Mesothelial cell of epicardium (in vitro differentiated cells): Measurements from ENCODE around the gene SNAPIN. TPM values are rescaled to one million over a fixed set of nuclear protein-coding genes. Genes with fewer than 3 reads are reported as not detected.

ENCODE experiments used
- DNase-seq, 2 experiments: peaks; one replicate each; pipeline ENCODE4 v3.0.0; 2021; ENCODE audit warnings: low spot score in 2 of 2; ENCODE audit not compliant: unreplicated experiment in 2 of 2
- H3K27ac Mint-ChIP-seq: 2 replicates; pipeline ENCODE4 v1.8.0; 2021; ENCODE audit warnings: mixed read lengths
- H3K27me3 Mint-ChIP-seq: 2 replicates; pipeline ENCODE4 v1.8.0; 2021; ENCODE audit warnings: low read depth, mixed read lengths
- H3K36me3 Mint-ChIP-seq: 2 replicates; pipeline ENCODE4 v1.8.0; 2021; ENCODE audit warnings: mixed read lengths
- H3K4me1 Mint-ChIP-seq: 2 replicates; pipeline ENCODE4 v1.8.0; 2021; ENCODE audit warnings: mixed read lengths
- H3K4me3 Mint-ChIP-seq: 2 replicates; pipeline ENCODE4 v1.8.0; 2021; ENCODE audit warnings: mild to moderate bottlenecking, moderate library complexity, mixed read lengths
- H3K9me3 Mint-ChIP-seq: 2 replicates; pipeline ENCODE4 v1.8.0; 2021; ENCODE audit warnings: mixed read lengths
- total RNA-seq: library from RNA; stranded (reverse); gene quantifications from 3 replicates; pipeline ENCODE4 v1.2.1, GENCODE V29; 2021
- TF ChIP-seq, protein P1 (sequence below): fragments of 200-600 bp; sonication (generic); IDR thresholded peaks from one replicate; pipeline ENCODE4 v1.5.0; 2021; ENCODE audit warnings: antibody characterized with exemption; ENCODE audit not compliant: unreplicated experiment

SNAPIN gene
- total RNA-seq, 1 donor from 2014 or later = 34.6 TPM

DNA sequence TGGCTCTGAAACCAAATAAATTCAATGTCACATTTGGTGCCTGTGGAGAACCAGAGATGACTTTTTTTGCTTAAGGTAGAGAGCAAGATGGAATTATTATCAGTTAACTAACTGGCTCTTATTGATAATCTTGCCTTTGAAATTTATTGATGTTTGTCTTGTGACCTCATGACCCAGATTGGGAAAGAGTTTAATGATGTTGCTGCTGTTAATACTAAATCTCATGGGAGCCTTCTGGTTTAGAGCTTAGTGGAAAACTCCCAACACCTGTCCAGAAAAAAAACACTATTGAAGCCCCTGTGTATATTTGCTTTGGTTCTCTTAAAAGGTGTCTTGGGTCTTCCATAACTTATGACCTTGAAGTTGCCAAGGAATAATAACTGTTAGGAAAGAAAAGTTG is 14.7 kb upstream of the SNAPIN start:
- Mint-ChIP-seq H3K4me3 (no peak overlapping the region), H3K36me3 (peaks cover 36% of the 10 kb centered on the region), H3K9me3 (no peaks in the 10 kb centered on the region), H3K27ac (peak overlapping the region; percentile 9), H3K4me1 (no peaks in the 10 kb centered on the region), H3K27me3 (no peaks in the 10 kb centered on the region)
- TF ChIP-seq, protein P1, sequence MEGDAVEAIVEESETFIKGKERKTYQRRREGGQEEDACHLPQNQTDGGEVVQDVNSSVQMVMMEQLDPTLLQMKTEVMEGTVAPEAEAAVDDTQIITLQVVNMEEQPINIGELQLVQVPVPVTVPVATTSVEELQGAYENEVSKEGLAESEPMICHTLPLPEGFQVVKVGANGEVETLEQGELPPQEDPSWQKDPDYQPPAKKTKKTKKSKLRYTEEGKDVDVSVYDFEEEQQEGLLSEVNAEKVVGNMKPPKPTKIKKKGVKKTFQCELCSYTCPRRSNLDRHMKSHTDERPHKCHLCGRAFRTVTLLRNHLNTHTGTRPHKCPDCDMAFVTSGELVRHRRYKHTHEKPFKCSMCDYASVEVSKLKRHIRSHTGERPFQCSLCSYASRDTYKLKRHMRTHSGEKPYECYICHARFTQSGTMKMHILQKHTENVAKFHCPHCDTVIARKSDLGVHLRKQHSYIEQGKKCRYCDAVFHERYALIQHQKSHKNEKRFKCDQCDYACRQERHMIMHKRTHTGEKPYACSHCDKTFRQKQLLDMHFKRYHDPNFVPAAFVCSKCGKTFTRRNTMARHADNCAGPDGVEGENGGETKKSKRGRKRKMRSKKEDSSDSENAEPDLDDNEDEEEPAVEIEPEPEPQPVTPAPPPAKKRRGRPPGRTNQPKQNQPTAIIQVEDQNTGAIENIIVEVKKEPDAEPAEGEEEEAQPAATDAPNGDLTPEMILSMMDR = no peak
- no peak for DNase-seq

DNA sequence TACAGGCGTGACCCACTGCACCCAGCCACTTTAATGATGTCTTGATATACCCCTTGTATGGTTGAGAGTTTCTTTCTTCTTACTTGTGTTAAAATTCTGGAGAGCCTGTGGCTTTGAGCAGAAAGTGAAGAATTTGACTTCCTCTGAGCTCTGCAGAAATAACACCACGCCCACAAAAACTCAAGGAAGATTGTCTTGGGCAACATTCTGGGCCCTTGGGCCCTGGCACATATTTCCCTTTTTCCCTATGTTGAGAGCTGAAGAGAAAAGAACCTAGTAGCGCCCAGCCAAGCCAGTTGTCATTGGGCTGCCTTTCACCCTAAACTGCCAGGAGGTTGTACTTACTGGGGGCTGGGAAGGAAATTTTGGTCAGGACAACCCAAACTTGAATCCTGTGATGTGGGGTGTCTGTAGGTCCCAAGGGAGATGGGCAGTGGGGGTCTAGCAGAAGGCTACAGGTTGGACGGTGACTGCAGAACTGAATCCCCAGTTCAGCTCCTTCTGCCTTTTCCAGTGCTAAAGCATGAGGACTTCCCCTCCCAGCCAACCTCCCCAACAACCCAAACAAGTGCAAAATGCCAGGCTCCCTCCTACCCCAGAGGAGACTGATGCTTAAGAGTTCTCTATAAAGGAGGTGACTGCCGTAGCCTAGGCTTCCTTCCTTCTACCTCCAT is 11.7 kb upstream of the SNAPIN start:
- H3K27ac Mint-ChIP-seq = peak overlapping the region; percentile 87
- peaks cover 31% of the 10 kb centered on the region for H3K36me3 Mint-ChIP-seq
- H3K27me3 Mint-ChIP-seq = no peaks in the 10 kb centered on the region
- H3K4me1 Mint-ChIP-seq = no peaks in the 10 kb centered on the region
- H3K4me3 Mint-ChIP-seq = no peak overlapping the region
- TF ChIP-seq, protein P1 = no peak
- no peaks in the 10 kb centered on the region for H3K9me3 Mint-ChIP-seq
- DNase-seq = no peak

DNA sequence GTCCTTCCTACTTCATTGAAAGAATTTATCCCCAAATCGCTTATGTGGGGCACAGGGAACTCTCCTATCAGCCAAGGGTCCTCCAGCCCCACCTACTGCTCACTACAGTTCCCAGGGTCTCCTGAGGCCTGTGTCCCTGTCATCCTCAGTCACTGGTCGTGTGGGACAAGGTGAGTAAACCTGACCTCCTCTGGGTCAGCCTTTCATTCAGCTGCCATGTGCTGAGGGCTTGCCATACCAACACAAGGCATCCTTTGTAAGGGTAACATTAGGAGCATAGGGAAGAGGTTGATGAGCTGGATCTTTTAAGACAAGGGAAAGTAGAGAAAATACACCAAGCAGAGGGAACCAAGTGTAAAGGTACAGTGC is 11.2 kb upstream of the SNAPIN start:
- peak overlapping the region; percentile 87 for H3K27ac Mint-ChIP-seq
- peaks cover 28% of the 10 kb centered on the region for H3K36me3 Mint-ChIP-seq
- H3K27me3 Mint-ChIP-seq = no peaks in the 10 kb centered on the region
- DNase-seq = no peak
- no peak overlapping the region for H3K4me3 Mint-ChIP-seq
- TF ChIP-seq, protein P1 = no peak
- no peaks in the 10 kb centered on the region for H3K4me1 Mint-ChIP-seq
- no peaks in the 10 kb centered on the region for H3K9me3 Mint-ChIP-seq

DNA sequence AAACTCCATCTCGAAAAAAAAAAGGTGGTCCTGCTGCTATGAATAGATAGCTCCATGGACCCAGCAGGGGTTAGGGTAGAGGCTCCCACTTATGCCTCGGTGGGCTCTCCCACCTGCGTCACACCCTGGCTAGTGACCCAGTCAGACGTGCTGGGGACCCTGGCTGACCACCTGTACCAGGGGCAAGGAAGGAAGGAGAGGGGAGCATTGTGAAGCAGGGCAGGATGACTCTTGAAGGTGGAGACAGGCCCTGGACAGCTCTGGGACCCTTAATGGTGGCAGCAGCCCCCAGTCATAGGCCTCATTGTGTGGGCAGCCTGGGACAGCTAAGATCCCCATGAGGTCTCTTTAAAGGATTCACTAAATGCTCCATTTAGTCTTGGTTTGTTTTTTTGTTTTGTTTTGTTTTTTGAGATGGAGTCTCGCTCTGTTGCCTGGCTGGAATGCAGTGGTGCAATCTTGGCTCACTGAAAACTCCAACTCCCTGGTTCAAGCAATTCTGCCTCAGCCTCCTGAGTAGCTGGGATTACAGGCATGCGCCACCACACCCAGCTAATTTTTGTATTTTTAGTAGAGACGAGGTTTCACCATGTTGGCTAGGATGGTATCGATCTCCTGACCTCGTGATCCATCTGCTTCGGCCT is 10.4 kb upstream of the SNAPIN start:
- Mint-ChIP-seq H3K4me3 (no peak overlapping the region), H3K9me3 (no peaks in the 10 kb centered on the region), H3K36me3 (peaks cover 25% of the 10 kb centered on the region), H3K4me1 (no peaks in the 10 kb centered on the region), H3K27ac (peak overlapping the region; percentile 73), H3K27me3 (no peaks in the 10 kb centered on the region)
- TF ChIP-seq, protein P1 = no peak
- DNase-seq = no peak

DNA sequence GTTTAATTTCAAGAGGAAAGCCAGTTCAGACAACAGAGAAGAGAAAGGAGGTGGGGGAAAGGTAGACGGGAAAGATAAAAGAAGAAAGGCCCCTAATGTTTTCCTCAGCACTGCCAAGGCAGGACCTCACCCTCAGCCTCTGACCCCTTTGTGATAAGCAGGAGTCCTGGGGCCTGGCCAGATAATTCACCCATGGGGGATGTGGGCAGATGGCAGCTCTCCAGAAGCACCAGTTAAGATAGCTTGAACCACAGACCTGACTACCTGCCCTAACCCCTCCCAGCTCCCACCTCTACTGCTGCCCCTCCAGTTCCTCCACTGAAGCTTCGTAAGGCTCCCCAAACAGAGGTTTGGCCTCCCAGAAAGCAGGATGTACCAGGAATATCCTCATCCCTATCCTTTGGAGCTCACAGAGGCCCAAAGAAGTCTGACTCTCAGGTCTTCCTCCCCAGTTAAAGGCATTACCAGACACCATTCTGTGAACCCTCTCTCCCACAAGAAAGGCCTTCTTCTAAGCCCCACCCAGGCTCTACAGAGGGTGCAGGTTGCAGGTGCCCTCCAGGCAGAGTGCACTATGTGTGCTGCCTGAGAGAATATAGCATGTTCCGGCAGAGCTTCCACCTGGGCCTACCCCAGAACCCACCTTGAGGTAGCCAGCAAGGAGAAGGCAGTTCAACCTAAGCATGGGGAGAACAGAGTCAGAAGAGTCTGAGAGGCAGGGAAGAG is 9.2 kb upstream of the SNAPIN start:
- Mint-ChIP-seq H3K36me3 (peaks cover 18% of the 10 kb centered on the region), H3K9me3 (no peaks in the 10 kb centered on the region), H3K4me3 (no peak overlapping the region), H3K27ac (no peak overlapping the region), H3K27me3 (no peaks in the 10 kb centered on the region), H3K4me1 (no peaks in the 10 kb centered on the region)
- TF ChIP-seq, protein P1 = no peak
- DNase-seq = no peak
